Measurements from ENCODE around the gene EGF.
"Not testable (repeated sequence)": the region's sequence is repeated elsewhere in the genome, so short reads cannot be mapped to it uniquely, and the experiment has no call there.

Gene EGF

DNA sequence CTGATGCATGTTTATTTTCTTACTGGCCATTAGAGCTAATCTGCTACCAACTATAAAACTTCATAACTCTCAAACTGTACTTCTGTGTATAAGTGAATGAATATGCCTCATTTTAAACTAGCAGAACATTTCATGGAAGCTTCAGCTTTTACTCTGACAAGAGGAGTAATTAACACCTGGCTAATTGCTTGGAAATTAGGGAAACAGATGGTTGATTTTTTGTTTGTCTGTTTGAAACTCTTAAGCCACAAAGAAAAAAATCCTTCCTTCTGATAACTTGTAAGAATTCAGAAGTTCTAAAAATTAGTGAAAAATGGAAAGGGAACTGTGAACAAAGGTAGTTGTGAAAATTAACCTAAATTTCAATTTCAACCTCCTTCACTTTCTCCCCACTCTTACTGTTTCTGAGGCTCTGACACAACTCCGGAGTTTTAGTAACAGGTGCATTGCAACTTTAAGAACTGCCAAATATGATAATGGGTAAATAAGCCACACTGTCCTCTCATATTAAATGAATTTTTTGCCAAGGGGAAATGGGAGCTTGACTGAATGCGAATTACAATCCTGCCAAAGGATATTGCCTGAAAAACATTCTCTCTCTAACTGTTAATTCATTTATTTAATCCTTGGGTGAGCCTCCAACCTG, 1.0 kb downstream of the EGF start:
- DNase-seq, result no peak
- intact Hi-C loops (cut with DNase I), result no loop called here

DNA sequence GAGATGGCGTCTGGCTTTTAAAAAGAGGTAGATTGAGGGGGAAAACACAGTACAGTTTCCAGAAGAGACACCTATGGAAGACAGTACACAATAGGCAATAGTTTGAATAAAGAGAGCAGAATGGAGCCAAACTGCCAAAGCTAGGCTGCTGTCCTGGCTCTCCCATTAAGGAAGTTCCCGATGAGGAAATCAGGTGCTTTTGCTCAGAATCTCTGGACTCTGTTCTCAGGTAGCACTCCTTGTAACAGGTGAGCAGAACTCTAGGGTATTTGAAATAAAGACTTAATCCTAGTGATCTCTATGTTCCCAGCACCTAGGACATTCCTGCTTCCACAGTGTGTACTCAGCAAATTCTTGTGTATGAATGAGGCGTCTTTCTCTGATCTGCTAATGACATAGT, 1.6 kb downstream of the EGF start:
- DNase-seq, result no peak
- intact Hi-C loops (cut with DNase I), result no loop called here

DNA sequence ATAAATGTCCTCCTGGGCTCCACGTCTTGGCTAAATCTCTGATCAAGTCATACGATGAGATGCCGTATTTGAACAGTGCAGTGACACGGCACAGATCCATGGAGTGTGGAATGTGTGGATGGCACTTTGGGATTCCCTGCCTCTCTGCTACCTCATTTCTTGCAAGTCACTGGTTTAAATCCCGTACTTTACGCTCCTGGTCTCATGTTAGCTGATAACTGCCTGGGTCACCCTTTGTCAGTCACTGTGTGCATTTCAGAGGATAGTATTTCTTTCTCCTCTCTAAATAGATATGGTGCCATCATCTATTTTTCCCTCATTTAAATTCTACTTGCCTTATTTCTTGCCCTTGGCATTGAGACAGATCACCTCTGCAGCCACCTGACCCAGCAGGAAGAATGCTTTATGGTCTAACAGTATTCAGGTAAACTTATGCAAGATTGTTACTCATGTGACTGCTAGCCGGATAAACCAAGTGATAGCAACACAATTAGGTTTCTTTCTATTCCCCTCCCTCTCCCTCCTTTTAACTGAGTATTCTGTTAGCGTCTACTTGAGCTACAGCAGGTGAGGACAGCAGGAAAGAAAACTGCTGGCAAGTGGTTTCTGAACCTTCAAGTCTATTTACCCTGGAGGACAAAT, 2.8 kb downstream of the EGF start:
- intact Hi-C loops (cut with DNase I), result no loop called here
- no peak for DNase-seq

DNA sequence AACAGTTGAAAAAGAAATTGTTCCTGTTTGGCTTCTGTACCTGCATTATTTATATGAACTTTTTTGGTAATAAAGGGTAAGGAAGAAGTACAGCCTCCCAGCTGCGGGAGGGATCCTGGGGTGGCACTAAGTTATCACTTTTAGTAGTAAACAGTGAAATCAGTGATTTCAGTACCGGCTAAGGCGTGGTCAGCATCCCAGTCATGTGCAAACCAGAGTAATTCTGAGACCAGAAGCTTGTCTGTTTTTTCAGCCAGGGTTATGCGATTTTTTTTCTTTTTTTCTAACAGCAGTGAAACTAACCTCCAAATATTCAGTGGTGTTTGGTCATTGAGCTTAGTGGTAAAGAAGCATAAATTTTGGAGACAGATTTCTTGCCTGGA, 3.3 kb downstream of the EGF start:
- intact Hi-C loops (cut with DNase I), result no loop called here

DNA sequence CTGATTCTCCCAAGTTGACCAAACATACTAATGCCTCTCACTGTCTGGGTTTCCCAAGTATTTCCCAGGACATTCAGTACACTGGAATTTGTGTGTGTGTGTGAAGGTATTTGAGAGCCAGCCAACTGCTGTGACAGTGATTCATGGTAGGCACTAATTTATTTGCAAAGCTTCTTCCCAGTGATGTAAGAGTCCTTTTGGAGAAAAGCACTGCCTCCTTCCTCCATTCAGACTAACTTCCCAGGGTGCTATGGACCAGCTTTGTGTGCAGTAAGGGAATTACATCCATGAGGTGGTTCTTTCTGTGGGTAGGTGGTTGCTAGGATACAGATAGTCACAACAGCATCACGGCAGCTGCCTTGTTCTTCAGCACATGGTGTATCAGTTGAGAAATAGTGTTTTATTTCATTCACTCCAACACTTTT, 8.7 kb downstream of the EGF start:
- DNase-seq, result no peak
- intact Hi-C loops (cut with DNase I), result no loop called here

More for the DNA sequence above, 3.3 kb downstream of the EGF start:
- DNase-seq, result no peak

DNA sequence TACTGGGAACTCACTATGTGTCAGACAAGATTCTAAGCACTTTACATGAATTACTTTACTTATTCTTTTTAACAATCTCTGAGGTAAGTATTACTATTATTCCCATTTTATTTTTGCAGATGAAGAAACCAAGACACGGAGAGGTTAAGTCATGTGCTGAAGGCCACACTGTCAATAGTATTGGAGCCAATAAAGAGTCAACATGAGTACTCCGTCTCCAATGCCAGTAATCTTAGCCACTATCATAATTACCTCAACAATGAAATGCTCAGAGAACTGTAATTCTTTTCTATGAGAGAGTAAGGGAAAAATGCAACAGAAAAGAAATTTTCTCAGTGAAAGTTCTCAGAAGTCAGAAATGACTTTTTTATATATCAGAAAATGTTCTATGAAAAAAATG, 12.7 kb downstream of the EGF start:
- intact Hi-C loops (cut with DNase I), result no loop called here
- no peak for DNase-seq

DNA sequence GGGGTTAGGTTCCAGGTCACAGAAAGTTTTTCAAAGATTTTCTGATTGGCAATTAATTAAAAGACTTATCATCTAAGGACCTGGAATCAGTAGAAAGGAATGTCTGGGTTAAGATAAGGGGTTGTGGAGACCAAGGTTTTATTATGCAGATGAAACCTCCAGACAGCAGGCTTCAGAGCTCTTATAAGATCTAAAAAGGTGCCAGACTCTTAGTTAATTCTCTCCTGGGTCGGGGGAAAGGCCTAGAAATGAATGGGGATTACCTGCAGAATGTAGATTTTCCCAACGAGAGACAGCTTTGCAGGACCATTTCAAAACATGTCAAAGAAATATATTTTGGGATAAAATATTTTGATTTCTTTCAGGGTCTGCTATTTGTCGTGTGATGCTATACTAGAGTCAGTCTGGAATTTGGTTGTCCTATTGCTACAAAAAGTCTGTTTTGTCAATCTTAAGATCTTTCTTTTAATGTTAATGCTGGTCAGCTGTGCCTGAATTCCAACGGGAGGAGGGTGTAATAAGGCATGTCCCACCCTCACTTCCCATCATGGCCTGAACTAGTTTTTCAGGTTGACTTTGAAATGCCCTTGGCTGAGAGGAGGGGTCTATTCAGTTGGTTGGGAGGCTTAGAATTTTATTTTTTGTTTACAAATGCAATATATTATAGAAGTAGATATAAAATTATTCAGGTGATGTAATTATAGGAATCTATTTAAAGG, 15.8 kb downstream of the EGF start:
- intact Hi-C loops (cut with DNase I), result no loop called here
- DNase-seq, result no peak

DNA sequence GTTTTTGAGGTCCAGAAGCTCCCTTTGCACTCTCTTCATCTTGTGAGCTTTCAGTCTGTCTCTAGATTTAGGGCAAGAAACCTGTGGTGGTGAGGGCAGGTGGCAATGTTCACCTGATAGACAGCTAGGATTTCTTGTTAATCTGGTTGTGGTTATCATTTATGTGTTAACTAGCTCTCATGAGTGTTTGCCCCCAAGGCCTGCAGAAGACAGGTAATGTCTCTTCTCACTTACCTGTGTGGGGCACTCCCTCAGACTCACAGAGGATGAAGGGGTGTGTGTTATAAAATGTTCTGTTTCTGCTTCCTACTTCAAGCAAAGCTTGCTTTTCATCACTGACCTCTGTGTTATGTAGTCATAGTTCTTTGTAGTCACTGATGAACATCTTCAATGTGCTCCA, 17.8 kb downstream of the EGF start:
- intact Hi-C loops (cut with DNase I), result no loop called here
- no peak for DNase-seq

DNA sequence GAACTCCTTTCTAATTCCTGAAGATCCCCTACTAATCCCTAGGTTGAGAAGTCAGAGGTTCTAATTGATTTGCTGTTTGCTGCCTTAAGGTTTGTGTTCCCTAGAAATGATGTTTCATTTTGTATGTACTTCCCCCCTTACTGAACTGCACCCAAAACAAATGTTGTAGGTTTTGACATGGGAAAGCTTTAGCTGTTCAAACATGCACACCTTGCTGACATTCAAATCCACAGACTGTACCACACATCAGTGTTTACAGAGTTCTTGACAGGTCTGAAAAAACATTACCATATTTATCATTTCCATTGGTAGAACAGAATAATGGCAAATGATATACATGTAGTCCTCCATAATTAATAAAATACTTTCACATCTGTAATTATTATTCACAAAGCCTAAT, 18.2 kb downstream of the EGF start:
- DNase-seq, result no peak
- intact Hi-C loops (cut with DNase I), result no loop called here

DNA sequence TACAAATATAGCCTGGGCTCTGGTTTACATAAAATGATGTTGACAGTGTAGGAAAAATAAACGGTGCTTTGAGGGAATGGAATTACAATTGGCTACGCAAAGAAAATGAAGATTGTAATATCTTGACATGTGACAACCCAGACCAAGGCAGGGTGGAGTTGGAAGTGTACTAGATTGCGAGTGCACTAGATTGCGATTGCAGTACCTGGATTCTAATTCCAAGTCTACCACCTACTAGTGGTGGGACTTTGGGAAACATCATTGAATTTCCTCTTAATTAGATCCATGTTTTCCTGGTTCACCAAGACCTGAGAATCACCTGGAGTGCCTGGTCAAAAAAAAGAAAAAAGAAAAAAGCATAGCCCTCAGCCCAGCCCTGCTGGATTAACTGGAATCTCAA, 18.6 kb downstream of the EGF start:
- intact Hi-C loops (cut with DNase I), result no loop called here
- DNase-seq, result no peak

DNA sequence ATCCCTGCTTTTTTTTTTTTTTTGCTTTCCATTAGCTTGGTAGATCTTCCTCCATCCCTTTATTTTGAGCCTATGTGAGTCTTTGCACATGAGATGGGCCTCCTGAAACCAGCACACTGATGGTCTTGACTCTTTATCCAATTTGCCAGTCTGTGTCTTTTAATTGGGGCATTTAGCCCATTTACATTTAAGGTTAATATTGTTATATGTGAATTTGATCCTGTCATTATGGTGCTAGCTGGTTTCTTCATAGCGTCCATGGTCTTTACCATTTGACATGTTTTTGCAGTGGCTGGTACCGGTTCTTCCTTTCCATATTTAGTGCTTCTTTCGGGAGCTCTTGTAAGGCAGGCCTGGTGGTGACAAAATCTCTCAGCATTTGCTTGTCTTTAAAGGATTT, 24.7 kb downstream of the EGF start:
- DNase-seq; intact Hi-C loops (cut with DNase I): not testable (repeated sequence)

DNA sequence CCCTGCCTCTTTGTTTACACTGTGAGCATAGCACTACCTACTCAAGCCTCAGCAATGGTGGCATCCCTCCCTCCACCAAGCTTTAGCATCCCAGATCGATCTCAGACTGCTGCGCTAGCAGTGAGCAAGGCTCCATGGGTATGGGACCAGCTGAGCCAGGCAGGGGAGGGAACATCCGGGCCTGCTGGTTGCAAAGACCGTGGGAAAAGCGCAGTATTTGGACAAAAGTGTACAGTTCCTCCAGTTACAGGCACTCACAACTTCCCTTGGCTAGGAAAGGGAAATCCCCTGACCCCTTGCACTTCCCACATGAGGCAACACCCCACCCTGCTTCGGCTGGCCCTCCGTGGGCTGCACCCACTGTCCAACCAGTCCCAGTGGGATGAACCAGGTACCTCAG, 26.5 kb downstream of the EGF start:
- no peak for DNase-seq
- intact Hi-C loops (cut with DNase I), result no loop called here

DNA sequence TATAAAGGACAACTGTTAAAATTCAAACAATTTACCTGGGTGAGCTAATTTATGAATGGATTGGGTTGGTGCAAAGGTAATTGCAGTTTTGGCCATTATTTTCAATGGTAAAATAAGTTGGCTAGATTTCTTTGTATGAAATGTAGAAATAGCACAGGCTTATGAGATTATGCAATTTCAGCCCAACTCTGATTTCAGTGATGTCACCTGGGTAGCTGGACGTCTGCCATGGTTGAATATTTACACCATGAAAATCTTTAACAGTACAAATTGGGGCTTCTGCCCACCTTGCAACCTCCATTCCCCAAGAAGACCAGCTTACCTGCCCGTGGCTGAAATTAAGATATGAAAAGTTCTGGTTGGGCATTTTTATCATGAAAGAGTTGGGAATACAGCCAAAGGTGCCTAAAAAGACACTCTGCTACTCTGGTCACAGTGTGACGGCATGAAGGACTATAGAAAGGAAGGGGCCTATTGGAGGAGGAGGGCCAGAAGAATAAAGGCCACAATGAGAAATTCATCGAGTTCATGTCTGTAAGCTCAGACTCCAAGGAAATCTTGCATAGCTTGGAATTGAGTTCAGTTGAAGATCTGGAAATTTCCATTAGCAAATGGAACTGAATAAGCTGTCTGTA, 29.7 kb downstream of the EGF start:
- DNase-seq, result no peak
- intact Hi-C loops (cut with DNase I), result no loop called here

DNA sequence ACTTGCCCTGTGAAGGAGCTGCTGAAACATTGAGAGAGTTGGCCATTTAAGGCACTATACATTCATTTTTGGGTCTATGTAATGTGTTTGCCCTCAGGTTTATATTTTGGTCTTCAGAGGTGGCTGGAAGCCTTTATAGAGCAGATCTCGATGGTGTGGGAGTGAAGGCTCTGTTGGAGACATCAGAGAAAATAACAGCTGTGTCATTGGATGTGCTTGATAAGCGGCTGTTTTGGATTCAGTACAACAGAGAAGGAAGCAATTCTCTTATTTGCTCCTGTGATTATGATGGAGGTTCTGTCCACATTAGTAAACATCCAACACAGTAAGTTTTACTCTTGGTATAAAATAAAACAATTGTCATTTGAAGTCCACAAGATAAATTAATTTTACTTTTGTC, 31.1 kb downstream of the EGF start:
- no peak for DNase-seq
- intact Hi-C loops (cut with DNase I), result no loop called here

DNA sequence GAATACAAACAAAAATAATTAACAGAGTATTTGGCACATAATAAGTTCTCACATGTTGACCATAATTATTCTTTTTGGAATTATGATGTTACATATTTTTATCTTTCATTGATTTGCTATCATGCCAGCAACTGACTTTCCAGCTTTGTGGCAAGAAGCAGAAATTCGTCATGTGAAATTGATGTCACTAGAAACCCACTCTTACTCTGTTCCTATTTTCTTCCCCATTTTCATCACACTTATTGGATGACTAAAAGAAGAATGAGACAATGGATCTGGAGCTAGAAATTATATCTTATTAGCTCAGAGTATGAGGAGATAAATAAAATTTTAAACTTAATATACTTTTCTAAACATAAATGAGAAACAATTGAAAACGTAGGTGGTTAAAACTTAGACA, 31.9 kb downstream of the EGF start:
- DNase-seq, result no peak
- intact Hi-C loops (cut with DNase I), result no loop called here

DNA sequence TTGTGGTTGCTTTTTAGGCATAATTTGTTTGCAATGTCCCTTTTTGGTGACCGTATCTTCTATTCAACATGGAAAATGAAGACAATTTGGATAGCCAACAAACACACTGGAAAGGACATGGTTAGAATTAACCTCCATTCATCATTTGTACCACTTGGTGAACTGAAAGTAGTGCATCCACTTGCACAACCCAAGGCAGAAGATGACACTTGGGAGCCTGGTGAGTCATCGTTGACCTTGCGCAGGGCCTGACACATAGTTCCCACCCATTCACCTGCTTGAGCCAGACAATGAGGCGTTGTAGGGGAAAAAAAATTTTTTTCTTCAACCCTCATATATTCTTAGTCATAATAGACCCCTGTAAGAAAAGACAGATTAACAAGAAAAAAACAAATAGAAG, 32.4 kb downstream of the EGF start:
- DNase-seq, result no peak
- intact Hi-C loops (cut with DNase I), result no loop called here

DNA sequence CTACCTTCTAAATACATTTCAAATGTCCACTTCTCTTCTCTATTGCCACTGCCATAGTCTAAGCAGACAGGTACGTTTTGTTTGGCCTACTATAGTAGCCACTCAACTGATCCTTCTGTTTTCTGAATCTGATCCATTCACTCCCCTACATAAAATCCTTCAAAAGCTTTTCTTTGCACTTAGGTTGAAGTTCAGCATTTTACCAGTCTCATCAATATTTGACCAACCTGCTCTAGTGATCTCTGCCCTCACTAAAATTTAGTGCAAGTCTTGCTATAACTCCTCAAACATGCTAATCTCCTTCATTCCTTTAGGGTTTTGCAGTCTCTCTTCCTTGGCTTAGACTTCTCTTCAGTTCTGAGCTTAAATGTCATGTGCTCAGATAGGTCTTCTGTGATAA, 33.4 kb downstream of the EGF start:
- intact Hi-C loops (cut with DNase I), result no loop called here
- no peak for DNase-seq

DNA sequence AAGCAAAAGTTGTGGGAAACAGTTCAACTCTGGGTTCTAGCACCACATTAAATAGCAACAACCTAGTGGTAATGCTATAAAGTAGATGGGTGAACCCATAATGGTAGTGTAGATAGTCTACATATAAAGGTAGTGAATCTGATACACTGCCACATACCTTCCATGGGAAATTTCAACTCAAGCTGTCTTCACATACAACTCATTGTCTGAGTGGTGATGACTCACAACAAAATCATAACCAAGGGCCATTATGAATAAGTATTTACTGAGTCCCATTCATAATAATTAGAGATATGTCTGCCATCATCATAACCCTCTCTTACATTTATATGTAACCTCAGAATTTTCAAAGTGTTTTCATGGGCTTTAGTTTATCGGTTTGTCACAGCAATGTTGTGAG, 34.8 kb downstream of the EGF start:
- no peak for DNase-seq
- intact Hi-C loops (cut with DNase I), result no loop called here

DNA sequence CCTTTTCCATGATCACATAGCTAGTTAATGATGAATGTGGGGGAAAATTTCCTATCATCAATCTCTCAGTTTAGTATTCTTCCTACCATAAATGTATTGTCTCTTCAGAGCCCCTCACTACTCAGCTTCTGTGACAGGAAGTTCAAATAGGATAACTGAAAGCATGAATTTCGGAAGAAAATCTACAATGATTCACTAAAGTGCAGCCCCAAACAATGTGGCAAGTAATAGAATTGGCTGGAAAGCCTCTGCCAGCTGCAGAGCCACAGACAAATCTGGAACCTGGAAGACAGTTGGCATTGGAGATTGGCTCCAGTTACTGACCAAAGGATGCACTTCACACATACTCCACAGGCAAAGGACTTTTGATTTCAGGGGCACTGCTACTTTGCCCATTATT, 35.2 kb downstream of the EGF start:
- no peak for DNase-seq
- intact Hi-C loops (cut with DNase I), result no loop called here

DNA sequence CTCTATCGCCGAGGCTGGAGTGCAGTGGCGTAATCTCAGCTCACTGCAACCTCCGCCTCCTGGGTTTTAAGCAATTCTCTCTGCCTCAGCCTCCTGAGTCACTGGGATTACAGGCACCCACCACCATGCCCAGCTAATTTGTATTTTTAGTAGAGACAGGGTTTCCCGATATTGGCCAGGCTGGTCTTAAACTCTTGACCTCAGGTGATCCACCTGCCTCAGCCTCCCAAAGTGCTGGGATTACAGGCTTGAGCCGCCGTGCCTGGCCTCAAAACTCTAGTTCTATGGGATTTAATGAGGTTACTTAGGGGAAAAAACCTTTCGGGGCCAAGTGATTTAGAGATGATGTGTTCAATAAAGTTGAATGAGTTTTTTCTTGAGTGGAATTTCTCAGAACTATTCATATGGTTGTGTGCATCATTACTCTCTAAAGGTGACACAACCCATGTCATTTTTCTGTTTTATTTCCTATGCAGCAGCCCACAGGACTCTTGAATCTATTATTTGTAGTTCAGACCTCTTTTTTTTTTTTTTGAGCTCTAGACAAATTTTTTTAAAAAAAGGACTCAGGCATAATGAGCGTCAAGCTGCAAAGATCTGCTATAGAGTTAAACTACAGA, 36.5 kb downstream of the EGF start:
- intact Hi-C loops (cut with DNase I); DNase-seq: not testable (repeated sequence)

DNA sequence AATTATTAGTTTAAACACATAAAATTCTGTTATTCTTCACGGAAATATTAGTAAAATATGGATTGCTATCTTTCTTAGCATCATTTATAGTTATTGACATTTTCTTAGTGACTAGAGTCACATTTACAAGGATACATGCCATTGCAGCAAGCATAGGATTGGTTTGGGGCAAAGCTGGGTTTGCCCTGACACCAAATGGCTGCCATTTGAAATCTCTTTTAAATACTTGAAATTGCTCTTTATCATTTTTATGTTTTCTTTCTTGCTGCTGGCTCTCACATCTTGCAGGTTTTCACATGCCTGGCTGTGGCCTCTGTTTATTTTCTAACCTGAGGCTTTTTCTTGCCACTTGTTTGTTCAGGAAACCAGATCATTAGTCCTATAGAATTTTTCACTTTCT, 39.9 kb downstream of the EGF start:
- intact Hi-C loops (cut with DNase I), result no loop called here
- DNase-seq, result no peak

All from posterior cingulate gyrus (tissue), 11 donors.